HepG2 (cell line): ENCODE measurements around the gene ZMYND8. TPM values are rescaled to one million over a fixed set of nuclear protein-coding genes. Genes with fewer than 3 reads are reported as not detected.
A peak's percentile ranks its signal among the peaks of the same experiment; 100 is the strongest.

Source experiments
- HMGXB3 ChIP-seq: sonication (generic); formaldehyde crosslinking; IDR thresholded peaks from 2 replicates; pipeline ENCODE4 v1.4.0; 2020; ENCODE audit warnings: missing genetic modification reagents, borderline replicate concordance
- SIN3A ChIP-seq: IDR thresholded peaks from 2 replicates; pipeline ENCODE4 v1.6.1; 2011; ENCODE audit warnings: low read depth, mild to moderate bottlenecking, control low read depth, low read length, borderline replicate concordance
- TGIF2 ChIP-seq: IDR thresholded peaks from 2 replicates; pipeline ENCODE4 v1.6.1; 2016; ENCODE audit warnings: control low read depth, missing compliant biosample characterization
- ZNF317 ChIP-seq: sonication (generic); formaldehyde crosslinking; IDR thresholded peaks from 2 replicates; pipeline ENCODE4 v1.5.0; 2020; ENCODE audit warnings: mild to moderate bottlenecking, missing genetic modification reagents
- ZNF326 ChIP-seq: sonication (generic); formaldehyde crosslinking; IDR thresholded peaks from 2 replicates; pipeline ENCODE4 v1.4.0; 2020; ENCODE audit warnings: missing genetic modification reagents, borderline replicate concordance
- ZNF335 ChIP-seq: sonication (generic); formaldehyde crosslinking; IDR thresholded peaks from 2 replicates; pipeline ENCODE4 v1.4.0; 2020; ENCODE audit warnings: missing genetic modification reagents
- ZNF552 ChIP-seq: sonication (generic); formaldehyde crosslinking; IDR thresholded peaks from 2 replicates; pipeline ENCODE4 v1.9.0; 2022; ENCODE audit warnings: missing genetic modification reagents, mild to moderate bottlenecking, borderline replicate concordance
- ZNF800 ChIP-seq: sonication (generic); formaldehyde crosslinking; IDR thresholded peaks from 2 replicates; pipeline ENCODE4 v1.4.0; 2020; ENCODE audit warnings: missing genetic modification reagents
- polyA plus RNA-seq, 8 experiments: library from polyadenylated mRNA; depleted of rRNA in 3 of 8; stranded (reverse) in 7 of 8; unstranded in 1 of 8; fragments of >200 nt; fragmentation: Illumina TruSeq in 4 of 8; extraction: Trizol in 4 of 8; gene quantifications; 2 replicates each; pipeline versions ENCODE4 v1.2.1 to v1.2.3, GENCODE V29; 2011 to 2016; ENCODE audit warnings: low read depth in 4 of 8, missing spikeins in 1 of 8, mixed read lengths in 1 of 8; ENCODE audit not compliant: insufficient read depth in 1 of 8
- total RNA-seq, 5 experiments: library from RNA; depleted of rRNA; stranded (reverse); fragments of >200 nt; fragmentation: Illumina TruSeq; extraction: Trizol; gene quantifications; 2 replicates each; pipeline ENCODE4 v1.2.3, GENCODE V29; 2016; ENCODE audit warnings: low read depth in 1 of 5
- TF ChIP-seq, protein P1 (sequence below): sonication (generic); formaldehyde crosslinking; IDR thresholded peaks from 2 replicates; pipeline ENCODE4 v1.4.0; 2020; ENCODE audit warnings: missing genetic modification reagents

ZMYND8 gene
- total and polyA plus RNA-seq, 2 of the 13 experiments (the other 11 are each of a cell fraction or from before 2014, with no cell fraction given), result 53.9 to 84.7 TPM

DNA sequence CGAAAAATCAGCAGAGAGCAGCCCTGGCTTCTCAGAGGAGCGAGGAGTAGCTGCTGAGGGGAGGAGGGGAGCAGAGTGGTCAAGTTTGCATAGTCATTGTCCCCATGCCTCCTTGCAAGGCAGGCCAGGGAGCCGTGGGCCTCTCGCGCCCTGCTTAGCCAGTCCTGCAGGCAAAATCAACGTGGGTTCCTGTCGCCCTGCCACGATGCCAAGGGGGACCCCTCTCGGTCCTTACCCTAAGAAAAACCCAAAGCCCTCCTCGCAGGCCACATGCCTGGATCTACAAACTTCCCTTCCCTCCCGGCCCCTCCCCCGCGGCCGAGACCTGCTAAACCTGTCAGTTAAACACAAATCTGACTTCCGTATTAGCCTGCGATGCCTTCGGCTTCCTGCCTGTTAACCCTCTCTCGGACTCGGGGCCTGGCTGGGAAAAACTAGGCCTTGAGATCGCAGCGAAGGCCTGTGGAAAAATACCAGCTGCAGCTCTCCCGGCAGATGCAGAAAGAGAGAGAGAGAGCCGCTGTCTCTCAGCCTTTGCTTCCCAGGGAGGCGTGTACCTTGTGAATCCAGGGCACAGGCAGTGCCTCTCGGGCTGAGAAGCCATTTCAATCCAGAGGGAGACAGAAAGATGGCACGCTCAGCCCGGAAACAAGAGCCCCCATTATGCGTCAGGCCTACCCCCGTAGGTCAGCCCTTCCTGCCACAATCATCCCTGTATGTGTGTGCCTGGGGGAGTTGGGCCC is 968 bp upstream of the ZMYND8 start (continued):
- TF ChIP-seq ZNF800 (CRISPR knock-in tag), result peak; percentile 94
- TF ChIP-seq, protein P1, sequence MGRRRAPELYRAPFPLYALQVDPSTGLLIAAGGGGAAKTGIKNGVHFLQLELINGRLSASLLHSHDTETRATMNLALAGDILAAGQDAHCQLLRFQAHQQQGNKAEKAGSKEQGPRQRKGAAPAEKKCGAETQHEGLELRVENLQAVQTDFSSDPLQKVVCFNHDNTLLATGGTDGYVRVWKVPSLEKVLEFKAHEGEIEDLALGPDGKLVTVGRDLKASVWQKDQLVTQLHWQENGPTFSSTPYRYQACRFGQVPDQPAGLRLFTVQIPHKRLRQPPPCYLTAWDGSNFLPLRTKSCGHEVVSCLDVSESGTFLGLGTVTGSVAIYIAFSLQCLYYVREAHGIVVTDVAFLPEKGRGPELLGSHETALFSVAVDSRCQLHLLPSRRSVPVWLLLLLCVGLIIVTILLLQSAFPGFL (CRISPR knock-in tag), result 0 out of 2 replicates have a peak, but pooled peaks have one; percentile 43
- TF ChIP-seq SIN3A, result no peak; the same call in 1 of the 2 replicates
- peak; percentile 99 for TF ChIP-seq TGIF2 (CRISPR knock-in tag)
- no peak for TF ChIP-seq ZNF326
- TF ChIP-seq ZNF552 (CRISPR knock-in tag), result no peak; the same call in 1 of the 2 replicates
- peak; percentile 94 for TF ChIP-seq ZNF335 (CRISPR knock-in tag)
- TF ChIP-seq ZNF317 (CRISPR knock-in tag), result peak; percentile 87
- peak; percentile 95 for TF ChIP-seq HMGXB3 (CRISPR knock-in tag)
